Measurements from ENCODE around the gene MORC2. TPM values are rescaled to one million over a fixed set of nuclear protein-coding genes. Genes with fewer than 3 reads are reported as not detected.

Gene MORC2
- total RNA-seq, 3 donors from 2014 or later = 12.8 to 22.9 (median 19.6) TPM

- no peak overlapping the region for H3K27ac ChIP-seq
- peaks cover 8% of the 10 kb centered on the region for H3K36me3 ChIP-seq
- H3K4me3 ChIP-seq = no peak overlapping the region
- H3K9me3 ChIP-seq = no peaks in the 10 kb centered on the region
- H3K27me3 ChIP-seq = no peaks in the 10 kb centered on the region
- H3K4me1 ChIP-seq = no peaks in the 10 kb centered on the region
- TF ChIP-seq POLR2A (IDR thresholded peaks at IDR 0.05) (no peak), POLR2AphosphoS5 (IDR thresholded peaks at IDR 0.05) (no peak)
- TF ChIP-seq, protein P1, sequence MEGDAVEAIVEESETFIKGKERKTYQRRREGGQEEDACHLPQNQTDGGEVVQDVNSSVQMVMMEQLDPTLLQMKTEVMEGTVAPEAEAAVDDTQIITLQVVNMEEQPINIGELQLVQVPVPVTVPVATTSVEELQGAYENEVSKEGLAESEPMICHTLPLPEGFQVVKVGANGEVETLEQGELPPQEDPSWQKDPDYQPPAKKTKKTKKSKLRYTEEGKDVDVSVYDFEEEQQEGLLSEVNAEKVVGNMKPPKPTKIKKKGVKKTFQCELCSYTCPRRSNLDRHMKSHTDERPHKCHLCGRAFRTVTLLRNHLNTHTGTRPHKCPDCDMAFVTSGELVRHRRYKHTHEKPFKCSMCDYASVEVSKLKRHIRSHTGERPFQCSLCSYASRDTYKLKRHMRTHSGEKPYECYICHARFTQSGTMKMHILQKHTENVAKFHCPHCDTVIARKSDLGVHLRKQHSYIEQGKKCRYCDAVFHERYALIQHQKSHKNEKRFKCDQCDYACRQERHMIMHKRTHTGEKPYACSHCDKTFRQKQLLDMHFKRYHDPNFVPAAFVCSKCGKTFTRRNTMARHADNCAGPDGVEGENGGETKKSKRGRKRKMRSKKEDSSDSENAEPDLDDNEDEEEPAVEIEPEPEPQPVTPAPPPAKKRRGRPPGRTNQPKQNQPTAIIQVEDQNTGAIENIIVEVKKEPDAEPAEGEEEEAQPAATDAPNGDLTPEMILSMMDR (IDR thresholded peaks at IDR 0.05) = no peak
- no peak for DNase-seq (ENCODE audit: low spot score in 2 of 2)
- intact Hi-C loops (cut with DNase I; ENCODE audit: low total_unique reads) = loop anchor here (10.0 kb wide), 1 partner anchor 311 kb away; no protein-coding TSS in a partner anchor
These were observed 42.9 kb downstream of the MORC2 start for GRCh38 chr22:30925667-30926066.

GRCh38 chr22:30923168-30923900 lies 45.2 kb downstream of the MORC2 start:
- Histone ChIP-seq H3K4me1 (no peaks in the 10 kb centered on the region), H3K27me3 (no peaks in the 10 kb centered on the region), H3K27ac (no peak overlapping the region), H3K9me3 (no peaks in the 10 kb centered on the region), H3K36me3 (peaks cover 8% of the 10 kb centered on the region), H3K4me3 (no peak overlapping the region)
- TF ChIP-seq, protein P1 (IDR thresholded peaks at IDR 0.05) = no peak
- TF ChIP-seq POLR2A (IDR thresholded peaks at IDR 0.05) (no peak), POLR2AphosphoS5 (IDR thresholded peaks at IDR 0.05) (no peak)
- intact Hi-C loops (cut with DNase I; ENCODE audit: low total_unique reads) = loop anchor here (10.0 kb wide), 1 partner anchor 309 kb away; no protein-coding TSS in a partner anchor
- no peak for DNase-seq (ENCODE audit: low spot score in 2 of 2)

DNA sequence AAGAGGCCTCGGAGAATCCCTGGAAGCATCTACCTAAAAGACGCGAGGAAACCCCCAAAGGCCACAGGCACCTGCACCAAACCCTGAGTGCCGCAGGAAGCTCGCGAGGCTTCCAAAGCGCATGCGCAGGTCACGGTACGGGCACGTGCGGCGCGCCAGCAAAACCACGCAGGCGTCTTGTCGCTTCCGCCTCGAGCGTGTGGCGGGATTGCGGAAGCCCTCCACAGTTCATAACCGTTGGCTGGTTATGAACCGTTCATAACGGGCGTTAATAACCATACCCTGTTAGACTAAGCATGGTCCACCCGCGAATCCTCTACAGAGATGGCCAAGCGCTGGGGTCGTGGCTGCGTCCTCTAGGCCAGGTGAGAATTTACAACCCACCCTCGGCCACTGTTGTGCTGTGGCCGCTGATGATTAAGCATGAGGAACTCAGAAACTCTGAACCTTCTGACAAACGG lies 46.4 kb downstream of the MORC2 start:
- intact Hi-C loops (cut with DNase I; ENCODE audit: low total_unique reads) = loop anchor here (10.0 kb wide), 1 partner anchor 307 kb away; no protein-coding TSS in a partner anchor
- H3K27ac ChIP-seq = peak overlapping the region in 1 of 2 donors; percentile 32
- no peak for TF ChIP-seq POLR2A (IDR thresholded peaks at IDR 0.05)
- TF ChIP-seq, protein P1 (IDR thresholded peaks at IDR 0.05) = no peak
- no peaks in the 10 kb centered on the region for H3K4me1 ChIP-seq
- DNase-seq (ENCODE audit: low spot score in 2 of 2) = no peak
- no peaks in the 10 kb centered on the region for H3K27me3 ChIP-seq
- H3K4me3 ChIP-seq = peak overlapping the region; percentile 37 to 62 (median 46)
- H3K9me3 ChIP-seq = no peaks in the 10 kb centered on the region
- peaks cover 4% of the 10 kb centered on the region for H3K36me3 ChIP-seq

GRCh38 chr22:30921108-30921507 lies 47.5 kb downstream of the MORC2 start:
- TF ChIP-seq POLR2AphosphoS5 (IDR thresholded peaks at IDR 0.05) (no peak), POLR2A (IDR thresholded peaks at IDR 0.05) (no peak)
- no peak overlapping the region for H3K27ac ChIP-seq
- no peaks in the 10 kb centered on the region for H3K4me1 ChIP-seq
- H3K9me3 ChIP-seq = no peaks in the 10 kb centered on the region
- H3K4me3 ChIP-seq = peak overlapping the region in 2 of 3 donors; percentile 46 to 62
- intact Hi-C loops (cut with DNase I; ENCODE audit: low total_unique reads) = loop anchor here (10.0 kb wide), 1 partner anchor 306 kb away; no protein-coding TSS in a partner anchor
- DNase-seq (ENCODE audit: low spot score in 2 of 2) = no peak
- H3K36me3 ChIP-seq = no peaks in the 10 kb centered on the region
- no peaks in the 10 kb centered on the region for H3K27me3 ChIP-seq

DNA sequence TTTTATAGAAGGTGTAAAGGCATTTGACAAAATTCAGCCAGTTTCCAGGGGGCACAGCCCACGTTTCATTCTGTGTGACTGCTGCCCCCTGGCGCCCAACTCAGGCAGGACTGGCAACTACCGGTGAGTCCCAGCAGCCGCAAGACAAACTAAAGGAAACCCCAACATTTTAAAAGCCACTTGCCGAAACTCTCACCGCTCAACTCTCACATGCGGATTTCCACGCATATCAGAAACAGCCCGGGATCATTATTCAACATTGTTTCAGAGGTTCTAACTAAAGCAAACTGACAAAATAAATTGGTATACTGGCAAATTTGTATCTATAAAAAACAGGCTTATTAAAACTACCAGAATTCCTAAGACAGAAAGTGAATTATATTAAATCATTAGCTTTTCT lies 48.2 kb downstream of the MORC2 start:
- Histone ChIP-seq H3K9me3 (peaks cover 0 to 4% of the 10 kb centered on the region in 2 donors), H3K4me1 (no peaks in the 10 kb centered on the region), H3K4me3 (peak overlapping the region in 1 of 3 donors; percentile 23), H3K27me3 (no peaks in the 10 kb centered on the region), H3K27ac (no peak overlapping the region), H3K36me3 (no peaks in the 10 kb centered on the region)
- TF ChIP-seq, protein P1 (IDR thresholded peaks at IDR 0.05) = peak; percentile 62 to 88 (median 84)
- TF ChIP-seq POLR2AphosphoS5 (IDR thresholded peaks at IDR 0.05) (no peak), POLR2A (IDR thresholded peaks at IDR 0.05) (no peak)
- peak; percentile 63 to 74 for DNase-seq (ENCODE audit: low spot score in 2 of 2)
- intact Hi-C loops (cut with DNase I; ENCODE audit: low total_unique reads) = loop anchor here (10.0 kb wide), 1 partner anchor 306 kb away; no protein-coding TSS in a partner anchor

Data from breast epithelium (tissue), 4 donors.